Measurements from ENCODE around the gene PARL.
"Not testable (repeated sequence)": the region's sequence is repeated elsewhere in the genome, so short reads cannot be mapped to it uniquely, and the experiment has no call there.

PARL gene

DNA sequence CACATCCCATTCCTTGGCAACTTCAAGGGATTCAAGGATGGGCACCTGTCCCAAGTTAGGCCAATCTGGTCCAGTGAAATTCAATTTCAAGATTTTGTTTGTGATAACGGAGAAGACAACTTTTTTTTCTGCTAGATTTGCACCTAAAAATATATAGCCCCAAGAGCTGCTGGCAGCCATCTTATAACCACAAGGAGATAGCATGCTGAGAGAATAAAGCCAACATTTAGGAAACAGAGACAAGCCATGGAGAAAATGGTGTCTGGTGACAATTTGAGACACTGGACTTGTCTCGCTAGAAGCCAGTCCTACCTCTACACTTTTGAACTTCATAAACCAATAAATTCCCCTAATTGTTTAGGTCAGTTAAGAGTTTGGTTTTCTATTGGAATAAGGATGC lies 5.4 kb downstream of the PARL start:
- TF ChIP-seq, protein P1, sequence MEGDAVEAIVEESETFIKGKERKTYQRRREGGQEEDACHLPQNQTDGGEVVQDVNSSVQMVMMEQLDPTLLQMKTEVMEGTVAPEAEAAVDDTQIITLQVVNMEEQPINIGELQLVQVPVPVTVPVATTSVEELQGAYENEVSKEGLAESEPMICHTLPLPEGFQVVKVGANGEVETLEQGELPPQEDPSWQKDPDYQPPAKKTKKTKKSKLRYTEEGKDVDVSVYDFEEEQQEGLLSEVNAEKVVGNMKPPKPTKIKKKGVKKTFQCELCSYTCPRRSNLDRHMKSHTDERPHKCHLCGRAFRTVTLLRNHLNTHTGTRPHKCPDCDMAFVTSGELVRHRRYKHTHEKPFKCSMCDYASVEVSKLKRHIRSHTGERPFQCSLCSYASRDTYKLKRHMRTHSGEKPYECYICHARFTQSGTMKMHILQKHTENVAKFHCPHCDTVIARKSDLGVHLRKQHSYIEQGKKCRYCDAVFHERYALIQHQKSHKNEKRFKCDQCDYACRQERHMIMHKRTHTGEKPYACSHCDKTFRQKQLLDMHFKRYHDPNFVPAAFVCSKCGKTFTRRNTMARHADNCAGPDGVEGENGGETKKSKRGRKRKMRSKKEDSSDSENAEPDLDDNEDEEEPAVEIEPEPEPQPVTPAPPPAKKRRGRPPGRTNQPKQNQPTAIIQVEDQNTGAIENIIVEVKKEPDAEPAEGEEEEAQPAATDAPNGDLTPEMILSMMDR (IDR thresholded peaks at IDR 0.05; ENCODE audit: low read depth, low read length), result no peak
- no peak for TF ChIP-seq EZH2phosphoT487 (IDR thresholded peaks at IDR 0.05; ENCODE audit: low read depth)
- Histone ChIP-seq H3K9ac (ENCODE audit: low read length) (no peak overlapping the region), H4K20me1 (ENCODE audit: insufficient read depth, low read length) (peaks cover 22% of the 10 kb centered on the region), H3K4me2 (ENCODE audit: low read length) (no peak overlapping the region), H3K27me3 (ENCODE audit: low read depth, low read length) (no peaks in the 10 kb centered on the region), H3K79me2 (ENCODE audit: low read length) (peaks cover 93% of the 10 kb centered on the region), H3K27ac (ENCODE audit: low read length) (no peak overlapping the region), H3K4me3 (ENCODE audit: low read length) (no peak overlapping the region), H3K9me3 (ENCODE audit: insufficient read depth, low read length) (no peaks in the 10 kb centered on the region), H2AFZ (ENCODE audit: low read depth, low read length) (no peak overlapping the region), H3K4me1 (ENCODE audit: low read length) (peaks cover 14% of the 10 kb centered on the region), H3K36me3 (replicated peaks; ENCODE audit: low read depth, low read length) (no peaks in the 10 kb centered on the region)

DNA sequence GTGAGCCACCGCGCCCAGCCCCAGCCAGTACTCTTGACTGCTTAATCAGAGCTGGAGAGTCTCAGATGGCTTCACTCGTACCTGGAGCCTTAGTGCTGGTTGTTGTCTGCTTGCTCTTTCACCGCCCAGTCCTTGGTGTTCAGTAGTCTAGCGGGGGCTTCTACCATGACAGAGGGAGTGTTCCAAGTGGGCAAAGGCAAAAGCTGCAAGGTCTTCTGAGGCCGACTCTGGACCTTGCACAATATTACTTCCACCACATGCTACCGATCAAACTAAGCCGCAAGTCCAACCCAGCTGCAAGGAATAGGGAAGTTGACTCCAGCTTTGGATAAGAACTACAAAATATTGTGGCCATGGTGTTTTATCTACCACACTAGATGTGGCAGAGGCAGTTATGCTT lies 6.6 kb downstream of the PARL start:
- Histone ChIP-seq H3K4me2 (ENCODE audit: low read length) (no peak overlapping the region), H2AFZ (ENCODE audit: low read depth, low read length) (no peak overlapping the region), H3K9me3 (ENCODE audit: insufficient read depth, low read length) (no peaks in the 10 kb centered on the region), H3K27ac (ENCODE audit: low read length) (no peak overlapping the region), H3K4me1 (ENCODE audit: low read length) (peaks cover 9% of the 10 kb centered on the region), H3K36me3 (replicated peaks; ENCODE audit: low read depth, low read length) (no peaks in the 10 kb centered on the region), H3K9ac (ENCODE audit: low read length) (no peak overlapping the region), H3K4me3 (ENCODE audit: low read length) (no peak overlapping the region), H3K27me3 (ENCODE audit: low read depth, low read length) (no peaks in the 10 kb centered on the region), H4K20me1 (ENCODE audit: insufficient read depth, low read length) (peaks cover 28% of the 10 kb centered on the region), H3K79me2 (ENCODE audit: low read length) (peaks cover 89% of the 10 kb centered on the region)
- TF ChIP-seq, protein P1 (IDR thresholded peaks at IDR 0.05; ENCODE audit: low read depth, low read length), result no peak
- TF ChIP-seq EZH2phosphoT487 (IDR thresholded peaks at IDR 0.05; ENCODE audit: low read depth), result no peak

DNA sequence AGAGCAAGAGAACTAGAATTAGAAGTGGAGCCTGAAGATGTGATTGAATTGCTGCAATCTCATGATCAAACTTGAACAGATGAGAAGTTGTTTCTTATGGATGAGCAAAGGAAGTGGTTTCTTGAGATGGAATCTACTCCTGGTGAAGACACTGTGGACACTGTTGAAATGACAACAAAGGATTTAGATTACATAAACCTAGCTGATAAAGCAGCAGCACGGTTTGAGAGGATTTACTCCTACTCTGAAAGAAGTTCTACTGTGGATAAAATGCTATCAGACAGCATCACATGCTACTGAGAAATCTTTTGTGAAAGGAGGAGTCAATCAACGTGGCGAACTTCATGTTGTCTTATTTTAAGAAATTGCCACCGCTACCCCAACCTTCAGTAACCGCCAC lies 7.5 kb downstream of the PARL start:
- H3K4me3 ChIP-seq (ENCODE audit: low read length); H2AFZ ChIP-seq (ENCODE audit: low read depth, low read length); H3K36me3 ChIP-seq (replicated peaks; ENCODE audit: low read depth, low read length); H3K27me3 ChIP-seq (ENCODE audit: low read depth, low read length); H3K4me2 ChIP-seq (ENCODE audit: low read length); H3K4me1 ChIP-seq (ENCODE audit: low read length); H3K9me3 ChIP-seq (ENCODE audit: insufficient read depth, low read length); H3K9ac ChIP-seq (ENCODE audit: low read length); H3K27ac ChIP-seq (ENCODE audit: low read length): not testable (repeated sequence)
- H3K79me2 ChIP-seq (ENCODE audit: low read length), result peaks cover 86% of the 10 kb centered on the region
- H4K20me1 ChIP-seq (ENCODE audit: insufficient read depth, low read length), result peaks cover 25% of the 10 kb centered on the region

DNA sequence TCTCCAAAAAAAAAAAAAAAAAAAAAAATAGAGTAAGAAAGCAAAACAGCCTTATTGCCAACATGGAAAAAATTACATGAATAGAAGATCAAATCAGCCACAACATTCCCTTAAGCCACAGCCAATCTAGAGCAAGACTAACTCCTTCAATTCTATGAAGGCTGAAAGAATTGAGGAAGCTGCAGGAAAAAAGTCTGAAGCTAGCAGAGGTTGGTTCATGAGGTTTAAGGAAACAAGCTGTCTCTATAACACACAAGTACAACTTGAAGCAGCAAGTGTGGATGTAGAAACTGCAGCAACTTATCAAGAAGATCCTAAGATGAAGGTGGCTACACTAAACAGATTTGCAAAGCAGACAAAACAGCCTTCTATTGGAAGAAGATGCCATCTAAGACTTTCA lies 9.3 kb downstream of the PARL start:
- Histone ChIP-seq H4K20me1 (ENCODE audit: insufficient read depth, low read length) (peaks cover 29% of the 10 kb centered on the region), H3K27ac (ENCODE audit: low read length) (no peak overlapping the region), H3K4me2 (ENCODE audit: low read length) (no peak overlapping the region)

More for the DNA sequence above, 9.3 kb downstream of the PARL start:
- Histone ChIP-seq H3K79me2 (ENCODE audit: low read length) (peaks cover 82% of the 10 kb centered on the region), H3K9me3 (ENCODE audit: insufficient read depth, low read length) (no peaks in the 10 kb centered on the region), H2AFZ (ENCODE audit: low read depth, low read length) (no peak overlapping the region), H3K4me3 (ENCODE audit: low read length) (no peak overlapping the region), H3K9ac (ENCODE audit: low read length) (no peak overlapping the region), H3K27me3 (ENCODE audit: low read depth, low read length) (no peaks in the 10 kb centered on the region), H3K36me3 (replicated peaks; ENCODE audit: low read depth, low read length) (no peaks in the 10 kb centered on the region), H3K4me1 (ENCODE audit: low read length) (no peaks in the 10 kb centered on the region)
- TF ChIP-seq, protein P1 (IDR thresholded peaks at IDR 0.05; ENCODE audit: low read depth, low read length), result no peak
- no peak for TF ChIP-seq EZH2phosphoT487 (IDR thresholded peaks at IDR 0.05; ENCODE audit: low read depth)

All from OCI-LY3 (cell line).